B cell (primary cell): Measurements from ENCODE around the gene WDR82. TPM values are rescaled to one million over a fixed set of nuclear protein-coding genes. Genes with fewer than 3 reads are reported as not detected.

ENCODE experiments used
- ATAC-seq: fragments of 200-7000 bp; cut with Tn5 transposase; one replicate; pipeline ENCODE4 v1.10.0; 2021; ENCODE audit warnings: low read depth, mild to moderate bottlenecking, moderate number of reproducible peaks, moderate library complexity
- CTCF ChIA-PET: fragments of 350-600 bp; sonication (Branson Sonifier 250); formaldehyde crosslinking; loops from one replicate; lab custom pipeline; 2021; ENCODE audit warnings: antibody characterized with exemption, inconsistent platforms; lab: Charles Lee
- POLR2A ChIA-PET: fragments of 350-600 bp; sonication (Branson Sonifier 250); formaldehyde crosslinking; loops from one replicate; lab custom pipeline; 2021; ENCODE audit warnings: antibody characterized with exemption; lab: Charles Lee
- DNase-seq: peaks from one replicate; pipeline ENCODE4 v3.0.0; 2013
- H2AFZ ChIP-seq: 2 replicates; pipeline ENCODE4 v1.6.1; 2012; ENCODE audit warnings: mild to moderate bottlenecking, low read depth, low read length; ENCODE audit not compliant: insufficient read depth, poor library complexity, severe bottlenecking
- H3K27ac ChIP-seq, 2 donors: 1 replicate in 1 of 2; 2 replicates in 1 of 2; pipeline ENCODE4 v1.5.1; 2012 to 2013; ENCODE audit warnings: low read length in 2 of 2, mild to moderate bottlenecking in 2 of 2, moderate library complexity in 1 of 2
- H3K27me3 ChIP-seq, 4 experiments: fragments of 200-600 bp in 1 of 4; sonication (generic) in 1 of 4; replicated peaks in 1 of 4; 1 replicate in 2 of 4; 2 replicates in 2 of 4; pipeline versions ENCODE4 v1.6.1 to v1.7.0; 2013 to 2016; ENCODE audit warnings: low read length in 3 of 4, mild to moderate bottlenecking in 2 of 4, mixed read lengths in 1 of 4, moderate library complexity in 1 of 4; ENCODE audit not compliant: insufficient read depth in 4 of 4, control insufficient read depth in 3 of 4; ENCODE audit errors: control extremely low read depth in 1 of 4
- H3K36me3 ChIP-seq, 2 experiments: replicated peaks in 1 of 2; 1 replicate in 1 of 2; 2 replicates in 1 of 2; pipeline versions ENCODE4 v1.6.1 to v1.7.1; 2013; ENCODE audit warnings: low read length in 1 of 2; ENCODE audit not compliant: insufficient read depth in 2 of 2, control insufficient read depth in 1 of 2; ENCODE audit errors: control extremely low read depth in 1 of 2, extremely low read depth in 1 of 2
- H3K4me1 ChIP-seq, 2 donors: fragments of 200-600 bp in 1 of 2; sonication (generic) in 1 of 2; 1 replicate in 1 of 2; 2 replicates in 1 of 2; pipeline versions ENCODE4 v1.5.1 to v1.6.1; 2013 to 2017; ENCODE audit warnings: low read length in 2 of 2; ENCODE audit not compliant: control insufficient read depth in 2 of 2, insufficient read depth in 2 of 2
- H3K4me2 ChIP-seq: replicated peaks from 2 replicates; pipeline ENCODE3; 2012; ENCODE audit warnings: mild to moderate bottlenecking, low read depth, low read length; ENCODE audit not compliant: poor library complexity, severe bottlenecking
- H3K4me3 ChIP-seq, 5 experiments: fragments of 200-600 bp in 1 of 5; sonication (generic) in 1 of 5; 1 replicate in 3 of 5; 2 replicates in 2 of 5; pipeline versions ENCODE4 v1.5.1 to v1.7.0; 2011 to 2016; ENCODE audit warnings: low read length in 4 of 5, mild to moderate bottlenecking in 4 of 5, low read depth in 2 of 5, control low read depth in 1 of 5, moderate library complexity in 1 of 5; ENCODE audit not compliant: insufficient read depth in 1 of 5; ENCODE audit errors: control extremely low read depth in 1 of 5, extremely low read depth in 1 of 5
- H3K79me2 ChIP-seq: fragments of 200-600 bp; sonication (generic); one replicate; pipeline ENCODE4 v1.6.0; 2016; ENCODE audit warnings: low read length; ENCODE audit not compliant: control insufficient read depth, insufficient read depth
- H3K9ac ChIP-seq: fragments of 200-600 bp; sonication (generic); 2 replicates; pipeline ENCODE4 v1.6.1; 2017; ENCODE audit warnings: mild to moderate bottlenecking, low read length, moderate library complexity
- H3K9me3 ChIP-seq, 3 donors: one replicate each; pipeline versions ENCODE4 v1.6.1 to v1.7.1; 2013; ENCODE audit warnings: low read length in 2 of 3; ENCODE audit not compliant: control insufficient read depth in 2 of 3, insufficient read depth in 1 of 3; ENCODE audit errors: control extremely low read depth in 1 of 3
- H4K20me1 ChIP-seq: 2 replicates; pipeline ENCODE4 v1.6.0; 2012; ENCODE audit warnings: mild to moderate bottlenecking, low read length; ENCODE audit not compliant: insufficient read depth, control insufficient read depth, poor library complexity, severe bottlenecking
- H3K27ac Mint-ChIP-seq: one replicate; pipeline ENCODE4 v1.8.0; 2021; ENCODE audit warnings: mixed read lengths
- H3K27me3 Mint-ChIP-seq: one replicate; pipeline ENCODE4 v1.8.0; 2021; ENCODE audit warnings: mixed read lengths
- H3K4me1 Mint-ChIP-seq: one replicate; pipeline ENCODE4 v1.8.0; 2021; ENCODE audit warnings: mixed read lengths
- H3K4me3 Mint-ChIP-seq: one replicate; pipeline ENCODE4 v1.8.0; 2021; ENCODE audit warnings: mixed read lengths
- H3K9me3 Mint-ChIP-seq: one replicate; pipeline ENCODE4 v1.8.0; 2022; ENCODE audit warnings: mixed read lengths; ENCODE audit not compliant: insufficient read depth
- CTCF ChIP-seq: fragments of 200-600 bp; IDR thresholded peaks from one replicate; pipeline ENCODE4 v1.8.0; 2022; ENCODE audit warnings: antibody characterized with exemption, mild to moderate bottlenecking
- EZH2 ChIP-seq: IDR thresholded peaks from 2 replicates; pipeline ENCODE4 v1.6.1; 2012; ENCODE audit warnings: borderline replicate concordance, low read depth, mild to moderate bottlenecking, moderate library complexity, low read length; ENCODE audit not compliant: insufficient read depth, poor library complexity, severe bottlenecking
- WGBS: methylation state at CpG from one replicate; pipeline ENCODE4 v1.1.5; 2013; ENCODE audit warnings: missing lambda C conversion rate; ENCODE audit not compliant: insufficient coverage; 5-methylcytosine and 5-hydroxymethylcytosine counted together
- intact Hi-C: fragments of 100-400 bp; cut with micrococcal nuclease; formaldehyde crosslinking; loops from one replicate; pipeline ENCODE4 v1.10.0; 2022
- polyA plus RNA-seq: library from polyadenylated mRNA; depleted of rRNA; stranded (reverse); fragments of >200 nt; gene quantifications from 2 replicates; pipeline ENCODE4 v1.2.3, GENCODE V29; 2012
- total RNA-seq, 2 donors: library from RNA; stranded (reverse); fragments of 120-200 nt in 1 of 2; gene quantifications; 1 replicate in 1 of 2; 2 replicates in 1 of 2; pipeline versions ENCODE4 v1.2.3 to v1.2.4, GENCODE V29; 2013 to 2022

Gene WDR82
- total and polyA plus RNA-seq, 2 donors (not counting 1 experiment from before 2014, with no cell fraction given): 27.8 to 101 TPM

- H3K27ac ChIP-seq: peak overlapping the region; percentile 58 to 77
Observed at GRCh38 chr3:52243791-52244628, 34.4 kb downstream of the WDR82 start.

More at GRCh38 chr3:52243791-52244628, 34.4 kb downstream of the WDR82 start:
- DNase-seq (peak; percentile 61), ATAC-seq (peak; percentile 19)
- Histone ChIP-seq H3K4me2 (peak overlapping the region; percentile 92), H3K36me3 (peaks cover 0 to 10% of the 10 kb centered on the region in 2 experiments), H3K27me3 (no peaks in the 10 kb centered on the region), H4K20me1 (no peaks in the 10 kb centered on the region), H2AFZ (peak overlapping the region; percentile 47), H3K79me2 (peaks cover 15% of the 10 kb centered on the region), H3K9ac (no peak overlapping the region), H3K9me3 (no peaks in the 10 kb centered on the region), H3K4me3 (no peak overlapping the region), H3K4me1 (peaks cover 46 to 55% of the 10 kb centered on the region in 2 donors)
- Mint-ChIP-seq H3K9me3 (no peaks in the 10 kb centered on the region), H3K27ac (peak overlapping the region; percentile 96), H3K4me3 (peak overlapping the region; percentile 87), H3K27me3 (no peaks in the 10 kb centered on the region), H3K4me1 (peaks cover 62% of the 10 kb centered on the region)
- ChIA-PET CTCF (interaction anchor here (0.8 to 18.5 kb wide), 7 partner anchors 10 to 96 kb away, joined by 3 to 237 read pairs (median 4); partner anchors contain the start of genes TLR9 and WDR82), POLR2A (interaction anchor here (0.5 to 2.5 kb wide), 6 partner anchors 9 to 35 kb away, joined by 3 to 25 read pairs (median 8); partner anchors contain the start of genes TLR9 and WDR82)
- 37% methylated on average over 7 of the region's 9 CpGs for WGBS
- no peak for TF ChIP-seq EZH2
- no peak for TF ChIP-seq CTCF
- intact Hi-C loops: no loop called here
